Activated T-helper 2 cell treated with anti-CD3 and anti-CD28 coated beads, Interferon-gamma antibody, Interleukin-2, Interleukin-4, amounts not matched to agents 10 μg/mL and 5 μg/mL and 100 μg/mL, durations not matched to agents 14 hours and 24 hours and 36 hours (primary cell): ENCODE measurements around the gene THRAP3. TPM values are rescaled to one million over a fixed set of nuclear protein-coding genes. Genes with fewer than 3 reads are reported as not detected.
A peak's percentile ranks its signal among the peaks of the same experiment; 100 is the strongest.

ENCODE experiments used
- DNase-seq: peaks from one replicate; pipeline ENCODE4 v3.0.0; 2021; ENCODE audit warnings: low spot score
- H3K27ac Mint-ChIP-seq: one replicate; pipeline ENCODE4 v1.8.0; 2021; ENCODE audit warnings: mixed read lengths
- H3K27me3 Mint-ChIP-seq: one replicate; pipeline ENCODE4 v1.8.0; 2021; ENCODE audit warnings: low read depth, mixed read lengths
- H3K36me3 Mint-ChIP-seq: one replicate; pipeline ENCODE4 v1.8.0; 2021; ENCODE audit warnings: low read depth, mixed read lengths
- H3K4me1 Mint-ChIP-seq: one replicate; pipeline ENCODE4 v1.8.0; 2021; ENCODE audit warnings: low read depth, mixed read lengths
- H3K4me3 Mint-ChIP-seq: one replicate; pipeline ENCODE4 v1.8.0; 2021; ENCODE audit warnings: low read depth, mild to moderate bottlenecking, moderate library complexity, mixed read lengths
- H3K9me3 Mint-ChIP-seq: one replicate; pipeline ENCODE4 v1.8.0; 2021; ENCODE audit warnings: mixed read lengths
- intact Hi-C: fragments of 100-400 bp; cut with micrococcal nuclease; formaldehyde crosslinking; loops from one replicate; pipeline ENCODE4 v1.15.1; 2023
- total RNA-seq: library from RNA; stranded (reverse); gene quantifications from 2 replicates; pipeline ENCODE4 v1.2.3, GENCODE V29; 2022

Gene THRAP3
- total RNA-seq, 1 donor from 2014 or later = 164 TPM

DNA sequence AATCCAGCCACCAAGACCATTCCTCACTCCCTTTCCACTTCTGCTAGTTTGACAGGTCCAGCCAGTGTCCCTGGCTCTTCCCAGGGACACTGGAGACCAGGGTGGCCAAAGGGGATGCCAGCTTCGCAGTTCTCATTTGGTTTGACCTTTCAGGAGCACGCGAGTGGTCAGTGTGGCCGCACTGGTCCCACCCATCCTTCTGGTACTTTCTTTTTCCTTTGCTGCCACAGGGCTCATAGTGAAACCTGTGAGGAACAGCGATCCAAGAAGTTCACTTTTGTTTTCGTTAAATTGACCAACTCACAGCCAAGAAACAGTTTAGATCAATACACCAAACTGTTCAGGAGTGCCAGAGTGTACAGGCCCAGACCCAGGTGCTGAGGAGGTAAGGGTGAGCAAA, 113.6 kb downstream of the THRAP3 start:
- H3K27me3 Mint-ChIP-seq = peaks cover under 1% of the 10 kb centered on the region
- H3K9me3 Mint-ChIP-seq = no peaks in the 10 kb centered on the region
- no peak overlapping the region for H3K27ac Mint-ChIP-seq
- no peak overlapping the region for H3K4me3 Mint-ChIP-seq
- intact Hi-C loops = no loop called here
- H3K36me3 Mint-ChIP-seq = peaks cover 10% of the 10 kb centered on the region
- DNase-seq = no peak
- H3K4me1 Mint-ChIP-seq = peaks cover 5% of the 10 kb centered on the region

- Mint-ChIP-seq H3K4me3 (no peak overlapping the region), H3K9me3 (no peaks in the 10 kb centered on the region), H3K36me3 (peaks cover 12% of the 10 kb centered on the region), H3K27me3 (no peaks in the 10 kb centered on the region), H3K27ac (no peak overlapping the region), H3K4me1 (peaks cover 5% of the 10 kb centered on the region)
- intact Hi-C loops = no loop called here
- DNase-seq = no peak
These were observed 115.0 kb downstream of the THRAP3 start for GRCh38 chr1:36339215-36339614.

DNA sequence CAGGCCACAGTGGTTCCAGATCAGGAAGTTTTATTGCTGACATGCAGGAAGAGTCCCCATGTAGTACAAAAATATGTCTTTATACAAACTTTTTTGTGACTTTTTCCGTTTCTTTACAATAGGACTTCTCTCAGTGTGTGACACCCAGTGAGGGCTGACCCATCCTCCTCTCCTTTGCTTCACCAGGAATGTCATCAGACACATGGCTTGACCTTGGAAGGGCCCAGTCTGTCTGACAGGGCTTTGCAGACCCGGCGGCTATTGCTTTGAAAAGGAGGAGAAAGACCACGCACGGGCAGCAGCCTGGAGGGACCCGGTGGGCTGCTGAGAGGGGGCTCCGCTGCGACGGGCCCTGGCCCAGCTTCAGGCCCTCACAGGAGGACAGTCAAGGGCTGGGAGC, 115.4 kb downstream of the THRAP3 start:
- intact Hi-C loops = no loop called here
- no peak overlapping the region for H3K4me3 Mint-ChIP-seq
- H3K4me1 Mint-ChIP-seq = peaks cover 5% of the 10 kb centered on the region
- no peak overlapping the region for H3K27ac Mint-ChIP-seq
- DNase-seq = no peak
- H3K36me3 Mint-ChIP-seq = peaks cover 16% of the 10 kb centered on the region
- H3K9me3 Mint-ChIP-seq = no peaks in the 10 kb centered on the region
- no peaks in the 10 kb centered on the region for H3K27me3 Mint-ChIP-seq

DNA sequence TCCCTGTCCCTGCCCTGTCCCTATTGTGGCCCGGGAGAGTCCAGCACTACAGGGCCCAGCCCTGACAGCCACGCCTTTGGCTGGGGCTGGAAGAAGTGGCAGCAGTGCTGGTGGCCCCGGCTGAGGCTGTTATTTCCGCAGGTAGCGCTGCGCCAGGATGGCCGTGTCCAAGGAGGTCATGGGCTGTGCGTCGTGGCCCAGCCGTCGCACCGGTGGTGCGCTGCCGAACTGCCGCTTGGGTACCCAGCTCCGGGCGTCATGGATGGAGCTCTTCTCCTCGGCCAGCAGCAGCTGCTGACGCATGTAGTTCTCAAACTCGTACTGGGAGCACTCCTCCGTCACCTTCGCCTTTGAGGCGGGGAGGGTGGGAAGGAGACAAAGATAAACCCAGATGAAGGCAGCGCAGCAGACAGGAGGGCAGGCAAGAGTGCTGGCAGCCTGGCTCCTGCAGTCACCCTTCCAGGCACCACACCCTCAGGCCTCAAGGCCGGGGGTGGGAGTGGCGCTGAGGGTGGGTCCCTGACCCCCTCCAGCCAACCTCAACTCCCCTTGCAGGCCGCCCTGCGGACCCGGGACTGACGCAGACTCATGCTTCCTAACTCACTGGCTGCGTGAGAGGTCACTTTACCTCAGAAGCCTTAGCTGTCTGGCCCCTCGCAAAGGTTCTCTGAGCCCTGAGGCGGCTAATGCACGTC, 117.5 kb downstream of the THRAP3 start:
- Mint-ChIP-seq H3K36me3 (peaks cover 24% of the 10 kb centered on the region), H3K4me3 (no peak overlapping the region), H3K27ac (no peak overlapping the region), H3K9me3 (no peaks in the 10 kb centered on the region), H3K4me1 (peaks cover 5% of the 10 kb centered on the region), H3K27me3 (no peaks in the 10 kb centered on the region)
- DNase-seq = no peak
- intact Hi-C loops = loop anchor here (1.0 kb wide), 2 partner anchors 27 to 79 kb away; no protein-coding TSS in a partner anchor

- no peak overlapping the region for H3K27ac Mint-ChIP-seq
These were observed 118.4 kb downstream of the THRAP3 start for GRCh38 chr1:36342426-36343185.

DNA sequence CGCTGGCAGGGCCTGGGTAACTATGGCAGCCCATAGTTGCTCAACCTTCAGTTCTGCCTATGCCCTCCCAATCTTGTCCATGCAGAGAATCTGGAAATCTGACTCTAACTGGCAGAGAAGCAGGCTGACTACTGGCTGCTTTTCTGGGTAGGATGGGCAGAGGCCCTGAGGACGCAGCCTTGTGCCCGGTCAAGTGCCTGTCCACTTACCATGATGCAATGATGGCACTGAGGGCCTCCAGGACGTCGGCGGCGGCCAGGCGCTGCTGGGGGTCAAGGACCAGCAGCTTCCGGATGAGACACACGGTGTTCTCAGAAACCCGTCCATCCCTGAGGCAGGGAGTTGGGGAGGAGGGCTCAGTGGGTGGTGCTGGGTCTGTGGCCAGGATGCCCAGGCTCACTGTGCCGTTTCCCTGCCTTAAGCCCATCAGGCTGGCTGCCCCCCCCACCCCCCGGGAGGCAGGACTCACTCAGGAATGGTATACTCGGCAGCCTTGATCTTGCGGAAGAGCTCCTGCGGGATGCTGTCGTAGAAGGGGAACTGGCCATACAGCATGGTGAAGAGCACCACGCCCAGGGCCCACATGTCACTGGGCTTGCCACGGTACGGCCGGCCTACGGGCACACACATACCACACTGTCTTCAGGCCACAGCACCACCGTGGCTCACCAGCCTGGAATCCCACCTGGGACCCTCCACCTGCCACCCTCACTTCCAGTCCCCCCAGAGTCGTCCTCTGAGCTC, 119.6 kb downstream of the THRAP3 start:
- no peak for DNase-seq
- Mint-ChIP-seq H3K9me3 (no peaks in the 10 kb centered on the region), H3K27me3 (no peaks in the 10 kb centered on the region), H3K4me3 (no peak overlapping the region), H3K4me1 (peaks cover under 1% of the 10 kb centered on the region), H3K27ac (no peak overlapping the region), H3K36me3 (peaks cover 40% of the 10 kb centered on the region)
- intact Hi-C loops = no loop called here

More at GRCh38 chr1:36342426-36343185, 118.4 kb downstream of the THRAP3 start:
- H3K9me3 Mint-ChIP-seq = no peaks in the 10 kb centered on the region
- intact Hi-C loops = loop anchor here (1.0 kb wide), 2 partner anchors 26 to 78 kb away; no protein-coding TSS in a partner anchor
- H3K4me1 Mint-ChIP-seq = peaks cover 5% of the 10 kb centered on the region
- peaks cover 30% of the 10 kb centered on the region for H3K36me3 Mint-ChIP-seq
- H3K27me3 Mint-ChIP-seq = no peaks in the 10 kb centered on the region
- H3K4me3 Mint-ChIP-seq = no peak overlapping the region
- no peak for DNase-seq

DNA sequence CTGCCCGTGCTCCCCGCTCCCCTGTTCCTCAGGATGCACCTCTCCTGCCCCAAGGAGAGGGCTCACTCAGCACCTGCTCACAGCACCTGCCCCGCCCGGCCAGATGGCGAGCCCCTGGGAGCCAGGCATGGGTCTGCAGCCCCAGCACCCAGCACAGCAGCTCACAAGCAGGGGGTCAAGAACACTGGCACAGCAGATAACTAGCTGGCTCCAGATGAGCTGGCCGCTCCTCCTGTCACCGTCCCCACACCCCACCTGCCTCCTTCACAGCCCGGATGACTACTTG, 120.1 kb downstream of the THRAP3 start:
- intact Hi-C loops = no loop called here
- Mint-ChIP-seq H3K36me3 (peaks cover 40% of the 10 kb centered on the region), H3K4me1 (no peaks in the 10 kb centered on the region), H3K27ac (no peak overlapping the region), H3K27me3 (no peaks in the 10 kb centered on the region), H3K9me3 (no peaks in the 10 kb centered on the region), H3K4me3 (no peak overlapping the region)
- no peak for DNase-seq

DNA sequence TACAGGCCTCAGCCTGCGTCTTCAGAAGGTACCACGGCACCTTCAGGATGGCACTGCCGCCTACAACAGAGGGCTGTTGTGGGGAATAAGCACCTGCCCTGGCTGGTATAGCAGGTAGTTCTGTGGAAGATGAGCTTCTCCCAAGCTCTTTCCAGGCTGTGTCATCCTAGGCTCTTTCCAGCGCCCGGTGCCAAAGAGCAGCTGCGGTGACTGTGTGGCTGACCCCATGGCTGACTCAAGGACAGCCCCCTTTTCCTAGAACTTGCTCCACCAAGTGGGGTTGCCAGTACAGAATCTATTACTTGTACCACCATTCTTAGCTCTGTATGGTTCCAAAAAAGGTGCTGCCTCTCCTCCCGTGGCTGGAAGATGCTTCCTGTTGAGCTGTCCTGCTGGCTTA, 121.1 kb downstream of the THRAP3 start:
- H3K36me3 Mint-ChIP-seq = peaks cover 40% of the 10 kb centered on the region

GRCh38 chr1:36346741-36347370, 122.6 kb downstream of the THRAP3 start:
- intact Hi-C loops = no loop called here
- Mint-ChIP-seq H3K27me3 (no peaks in the 10 kb centered on the region), H3K4me3 (no peak overlapping the region), H3K9me3 (no peaks in the 10 kb centered on the region), H3K27ac (no peak overlapping the region), H3K4me1 (peaks cover 10% of the 10 kb centered on the region), H3K36me3 (peaks cover 30% of the 10 kb centered on the region)
- DNase-seq = no peak

More for the DNA sequence above, 121.1 kb downstream of the THRAP3 start:
- DNase-seq = no peak
- H3K27ac Mint-ChIP-seq = no peak overlapping the region
- H3K4me1 Mint-ChIP-seq = peaks cover 2% of the 10 kb centered on the region
- no peaks in the 10 kb centered on the region for H3K9me3 Mint-ChIP-seq
- no peaks in the 10 kb centered on the region for H3K27me3 Mint-ChIP-seq
- intact Hi-C loops = no loop called here
- no peak overlapping the region for H3K4me3 Mint-ChIP-seq

- no peaks in the 10 kb centered on the region for H3K9me3 Mint-ChIP-seq
- H3K27me3 Mint-ChIP-seq = no peaks in the 10 kb centered on the region
- no peak overlapping the region for H3K4me3 Mint-ChIP-seq
- peaks cover 29% of the 10 kb centered on the region for H3K36me3 Mint-ChIP-seq
- H3K27ac Mint-ChIP-seq = peak overlapping the region; percentile 28
- H3K4me1 Mint-ChIP-seq = peaks cover 10% of the 10 kb centered on the region
- intact Hi-C loops = no loop called here
- DNase-seq = no peak
These were observed 125.0 kb downstream of the THRAP3 start for GRCh38 chr1:36349241-36349671.

- no peak for DNase-seq
- intact Hi-C loops = no loop called here
- peak overlapping the region; percentile 28 for H3K27ac Mint-ChIP-seq
- no peaks in the 10 kb centered on the region for H3K27me3 Mint-ChIP-seq
- no peaks in the 10 kb centered on the region for H3K9me3 Mint-ChIP-seq
- H3K4me1 Mint-ChIP-seq = peaks cover 10% of the 10 kb centered on the region
- H3K36me3 Mint-ChIP-seq = peaks cover 29% of the 10 kb centered on the region
- H3K4me3 Mint-ChIP-seq = no peak overlapping the region
These were observed 125.6 kb downstream of the THRAP3 start for GRCh38 chr1:36349839-36350238.

DNA sequence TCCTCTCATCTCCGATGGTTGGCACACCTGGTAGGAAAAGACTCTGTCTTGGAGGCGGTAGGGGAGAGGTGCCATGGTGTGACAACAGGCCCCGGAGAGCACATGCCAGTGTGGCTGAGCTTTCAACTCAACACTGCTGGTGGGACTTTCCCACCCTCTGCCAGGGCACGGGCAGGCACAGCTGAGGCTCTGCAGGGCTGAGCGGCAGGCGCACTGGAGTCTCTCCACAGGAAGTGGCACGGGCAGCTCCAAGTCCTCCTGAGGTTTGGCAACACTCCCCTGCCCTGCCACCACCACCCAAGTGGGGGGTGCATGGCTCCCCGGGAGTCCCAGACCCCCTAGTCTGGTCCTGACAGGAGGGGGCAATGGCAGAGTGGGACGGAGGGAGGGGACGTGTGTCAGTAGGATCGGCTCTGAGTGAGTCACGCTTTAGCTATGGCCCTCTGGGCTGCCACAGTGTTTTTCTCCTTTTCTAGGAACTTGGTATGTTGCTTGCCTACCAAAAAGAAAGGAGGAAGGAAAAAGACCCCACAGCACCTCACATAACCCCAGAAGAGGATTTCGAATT, 126.5 kb downstream of the THRAP3 start:
- intact Hi-C loops = no loop called here
- DNase-seq = peak; percentile 18
- H3K27ac Mint-ChIP-seq = peak overlapping the region; percentile 20

More for the DNA sequence above, 126.5 kb downstream of the THRAP3 start:
- Mint-ChIP-seq H3K4me1 (peaks cover 10% of the 10 kb centered on the region), H3K27me3 (no peaks in the 10 kb centered on the region), H3K4me3 (no peak overlapping the region), H3K9me3 (no peaks in the 10 kb centered on the region), H3K36me3 (peaks cover 29% of the 10 kb centered on the region)
